DND-41 (cell line): ENCODE measurements around the gene AURKB.
A peak's percentile ranks its signal among the peaks of the same experiment; 100 is the strongest.

Source experiments
- ATAC-seq: fragments of 200-7000 bp; cut with Tn5 transposase; 3 replicates; pipeline ENCODE4 v1.9.1; 2021; ENCODE audit warnings: low read depth; ENCODE audit not compliant: insufficient read depth
- DNase-seq: peaks from one replicate; pipeline ENCODE4 v3.0.0-alpha.2; 2020
- H2AFZ ChIP-seq: 2 replicates; pipeline ENCODE4 v1.6.0; 2012; ENCODE audit warnings: low read depth, low read length
- H3K27ac ChIP-seq: 2 replicates; pipeline ENCODE4 v1.5.1; 2012; ENCODE audit warnings: low read length, inconsistent platforms
- H3K27me3 ChIP-seq: fragments of 200-600 bp; sonication (generic); 2 replicates; pipeline ENCODE4 v1.6.0; 2012; ENCODE audit warnings: low read length, mild to moderate bottlenecking, inconsistent platforms; ENCODE audit not compliant: insufficient read depth, poor library complexity
- H3K36me3 ChIP-seq: 2 replicates; pipeline ENCODE4 v1.5.1; 2012; ENCODE audit warnings: low read length, inconsistent platforms; ENCODE audit not compliant: insufficient read depth
- H3K4me1 ChIP-seq: 2 replicates; pipeline ENCODE4 v1.5.1; 2012; ENCODE audit warnings: mild to moderate bottlenecking, low read length; ENCODE audit not compliant: insufficient read depth
- H3K4me2 ChIP-seq: 2 replicates; pipeline ENCODE4 v1.6.0; 2012; ENCODE audit warnings: mild to moderate bottlenecking, moderate library complexity, low read length, inconsistent platforms; ENCODE audit not compliant: insufficient read depth
- H3K4me3 ChIP-seq, 2 experiments: fragments of 200-600 bp in 1 of 2; shearing (Covaris generic) in 1 of 2; 2 replicates each; pipeline ENCODE4 v1.5.1; 2012 to 2016; ENCODE audit warnings: inconsistent platforms in 2 of 2, low read length in 2 of 2, mild to moderate bottlenecking in 2 of 2, low read depth in 1 of 2, moderate library complexity in 1 of 2
- H3K79me2 ChIP-seq: 2 replicates; pipeline ENCODE4 v1.6.0; 2012; ENCODE audit warnings: low read length, inconsistent platforms; ENCODE audit not compliant: insufficient read depth
- H3K9ac ChIP-seq: 2 replicates; pipeline ENCODE4 v1.6.0; 2012; ENCODE audit warnings: low read depth, mild to moderate bottlenecking, inconsistent platforms, low read length, moderate library complexity
- H3K9me3 ChIP-seq: 2 replicates; pipeline ENCODE4 v1.5.1; 2012; ENCODE audit warnings: low read length, moderate library complexity, mild to moderate bottlenecking, inconsistent platforms; ENCODE audit not compliant: insufficient read depth, severe bottlenecking
- H4K20me1 ChIP-seq: 2 replicates; pipeline ENCODE4 v1.6.0; 2012; ENCODE audit warnings: low read length; ENCODE audit not compliant: insufficient read depth
- EZH2 ChIP-seq: IDR thresholded peaks from 3 replicates; pipeline ENCODE4 v1.6.1; 2012; ENCODE audit warnings: borderline replicate concordance, low read depth, mild to moderate bottlenecking, moderate library complexity, low read length, inconsistent platforms; ENCODE audit not compliant: severe bottlenecking
- TF ChIP-seq, protein P1 (sequence below): IDR thresholded peaks from 2 replicates; pipeline ENCODE4 v1.5.1; 2012; ENCODE audit warnings: borderline replicate concordance, low read length, moderate library complexity, mild to moderate bottlenecking; ENCODE audit not compliant: poor library complexity, severe bottlenecking; ENCODE audit errors: extremely low read depth

The AURKB gene

DNA sequence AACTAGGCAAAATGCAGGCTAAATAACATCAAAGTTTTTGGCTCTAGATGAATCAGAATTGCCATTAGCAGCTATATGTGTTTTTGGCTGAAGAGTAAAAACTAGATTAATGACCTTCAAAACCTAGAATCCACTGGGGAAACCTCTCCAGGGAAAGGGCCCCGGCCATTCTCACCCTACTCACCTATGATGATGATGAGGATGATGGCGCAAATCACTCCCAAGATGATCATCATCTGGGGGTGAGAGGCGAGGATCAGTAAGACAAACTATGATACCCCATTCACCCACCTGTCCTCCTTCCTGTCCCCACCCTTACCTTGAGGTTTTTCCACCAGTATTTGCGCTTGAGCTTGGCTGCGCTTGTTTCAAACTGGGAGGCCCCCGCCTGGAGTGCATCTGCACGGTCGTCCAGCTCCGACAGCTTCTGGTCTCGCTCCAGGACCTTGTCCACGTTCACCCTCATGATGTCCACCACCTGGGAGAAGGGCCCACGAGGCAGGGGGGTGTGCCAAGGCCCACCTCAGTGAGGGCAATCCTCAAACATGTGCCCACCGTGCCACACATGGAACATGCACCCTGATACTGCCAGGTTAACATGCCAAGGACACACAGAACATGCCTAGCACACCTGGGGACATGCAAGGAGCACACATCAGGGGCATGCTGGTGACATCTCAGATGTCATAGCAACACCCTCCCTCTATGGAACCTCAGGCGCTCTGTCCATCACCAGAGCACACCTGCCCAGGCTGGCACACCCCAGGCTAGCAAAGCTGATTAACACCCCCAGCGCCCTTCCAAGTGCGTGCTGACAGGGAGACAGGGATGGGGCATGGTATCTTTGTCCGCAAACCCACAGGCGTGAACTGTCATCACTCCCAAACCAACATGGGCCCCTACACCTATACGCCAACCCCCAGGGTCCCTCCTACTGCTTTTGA, 48.8 kb downstream of the AURKB start:
- Histone ChIP-seq H3K79me2 (peaks cover 41% of the 10 kb centered on the region), H3K4me1 (peaks cover 73% of the 10 kb centered on the region), H3K36me3 (peaks cover 39% of the 10 kb centered on the region), H2AFZ (no peak overlapping the region), H3K4me2 (peak overlapping the region; percentile 97), H3K27me3 (no peaks in the 10 kb centered on the region), H3K4me3 (peak overlapping the region; percentile 99; a peak in 3 of 4 replicates), H3K27ac (peak overlapping the region; percentile 94), H3K9me3 (no peaks in the 10 kb centered on the region), H3K9ac (peak overlapping the region; percentile 100), H4K20me1 (peaks cover 26% of the 10 kb centered on the region)
- ATAC-seq (no peak), DNase-seq (no peak)
- TF ChIP-seq, protein P1, sequence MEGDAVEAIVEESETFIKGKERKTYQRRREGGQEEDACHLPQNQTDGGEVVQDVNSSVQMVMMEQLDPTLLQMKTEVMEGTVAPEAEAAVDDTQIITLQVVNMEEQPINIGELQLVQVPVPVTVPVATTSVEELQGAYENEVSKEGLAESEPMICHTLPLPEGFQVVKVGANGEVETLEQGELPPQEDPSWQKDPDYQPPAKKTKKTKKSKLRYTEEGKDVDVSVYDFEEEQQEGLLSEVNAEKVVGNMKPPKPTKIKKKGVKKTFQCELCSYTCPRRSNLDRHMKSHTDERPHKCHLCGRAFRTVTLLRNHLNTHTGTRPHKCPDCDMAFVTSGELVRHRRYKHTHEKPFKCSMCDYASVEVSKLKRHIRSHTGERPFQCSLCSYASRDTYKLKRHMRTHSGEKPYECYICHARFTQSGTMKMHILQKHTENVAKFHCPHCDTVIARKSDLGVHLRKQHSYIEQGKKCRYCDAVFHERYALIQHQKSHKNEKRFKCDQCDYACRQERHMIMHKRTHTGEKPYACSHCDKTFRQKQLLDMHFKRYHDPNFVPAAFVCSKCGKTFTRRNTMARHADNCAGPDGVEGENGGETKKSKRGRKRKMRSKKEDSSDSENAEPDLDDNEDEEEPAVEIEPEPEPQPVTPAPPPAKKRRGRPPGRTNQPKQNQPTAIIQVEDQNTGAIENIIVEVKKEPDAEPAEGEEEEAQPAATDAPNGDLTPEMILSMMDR = no peak

DNA sequence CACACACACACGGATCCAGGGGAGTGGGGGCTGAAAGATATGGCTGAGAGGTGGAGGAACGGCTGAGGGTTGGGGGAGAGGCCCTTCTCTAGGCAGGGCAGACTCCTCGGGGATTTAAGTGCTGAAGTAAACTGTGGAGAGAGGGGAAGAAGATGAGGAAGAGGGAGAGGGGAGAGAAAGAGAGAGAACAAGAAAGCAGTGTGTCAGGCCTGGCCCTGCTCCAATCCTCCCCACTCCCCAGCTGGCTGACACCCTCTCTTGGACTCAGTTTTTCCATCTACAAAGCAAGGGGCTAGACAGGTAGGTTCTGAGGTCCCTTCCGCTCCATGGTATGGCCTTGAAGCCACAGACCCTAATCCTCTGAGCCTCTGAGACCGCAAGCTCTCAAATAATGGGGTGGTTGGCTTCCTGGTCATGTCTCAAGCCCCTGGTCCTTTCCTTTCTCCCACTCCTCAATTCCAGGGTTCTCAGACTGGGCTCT, 49.6 kb downstream of the AURKB start:
- Histone ChIP-seq H3K9me3 (no peaks in the 10 kb centered on the region), H2AFZ (no peak overlapping the region), H3K79me2 (peaks cover 41% of the 10 kb centered on the region), H3K4me1 (peaks cover 77% of the 10 kb centered on the region), H3K36me3 (peaks cover 39% of the 10 kb centered on the region), H3K9ac (peak overlapping the region; percentile 100), H3K4me2 (peak overlapping the region; percentile 97), H3K27ac (peak overlapping the region; percentile 94), H3K4me3 (peak overlapping the region in 1 of 2 experiments; percentile 99; a peak in 2 of 4 replicates), H4K20me1 (peaks cover 26% of the 10 kb centered on the region), H3K27me3 (no peaks in the 10 kb centered on the region)
- no peak for TF ChIP-seq EZH2
- TF ChIP-seq, protein P1 = no peak
- DNase-seq = no peak
- no peak for ATAC-seq

DNA sequence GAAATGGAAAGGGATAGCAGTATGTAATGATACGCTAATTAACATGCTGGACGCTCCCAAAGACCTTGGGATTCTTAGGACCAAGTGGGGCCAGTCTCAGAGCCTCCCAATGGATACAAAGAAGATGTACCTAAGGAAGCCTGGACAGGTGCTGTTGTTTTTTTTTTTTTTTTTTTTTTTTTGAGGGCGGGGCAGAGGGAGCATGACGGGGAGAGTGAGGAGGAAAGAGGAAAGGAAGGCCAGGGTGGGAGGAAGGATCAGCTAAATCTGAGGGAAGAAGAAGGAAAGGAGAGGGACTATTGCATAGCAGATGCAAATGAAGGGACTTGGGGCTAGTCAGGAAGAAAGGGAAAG, 50.2 kb downstream of the AURKB start:
- Histone ChIP-seq H3K9ac (no peak overlapping the region), H3K4me1 (peaks cover 83% of the 10 kb centered on the region), H3K27ac (no peak overlapping the region), H3K79me2 (peaks cover 41% of the 10 kb centered on the region), H3K27me3 (no peaks in the 10 kb centered on the region), H3K4me3 (no peak overlapping the region), H2AFZ (no peak overlapping the region), H3K9me3 (no peaks in the 10 kb centered on the region), H3K4me2 (0 out of 2 replicates have a peak overlapping the region, but pooled peaks have one; percentile 3), H4K20me1 (peaks cover 26% of the 10 kb centered on the region), H3K36me3 (peaks cover 39% of the 10 kb centered on the region)
- DNase-seq (no peak), ATAC-seq (no peak)
- no peak for TF ChIP-seq EZH2
- TF ChIP-seq, protein P1 = no peak
